Breast epithelium (tissue), 4 donors: ENCODE data around the gene ARPP19. TPM values are rescaled to one million over a fixed set of nuclear protein-coding genes. Genes with fewer than 3 reads are reported as not detected.

Source experiments
- DNase-seq, 2 donors: peaks; one replicate each; pipeline ENCODE4 v3.0.0-alpha.2; 2019; ENCODE audit warnings: low spot score in 2 of 2
- H3K27ac ChIP-seq, 2 donors: fragments of 200-600 bp; sonication (generic) in 1 of 2; one replicate each; pipeline ENCODE4 v1.5.1; 2016 to 2019; ENCODE audit warnings: mild to moderate bottlenecking in 1 of 2
- H3K27me3 ChIP-seq, 2 donors: fragments of 200-600 bp; sonication (generic) in 1 of 2; one replicate each; pipeline versions ENCODE4 v1.5.1 to v1.6.0; 2017 to 2019; ENCODE audit warnings: control low read depth in 1 of 2, mild to moderate bottlenecking in 1 of 2
- H3K36me3 ChIP-seq: fragments of 200-600 bp; one replicate; pipeline ENCODE4 v1.5.1; 2019
- H3K4me1 ChIP-seq, 2 donors: fragments of 200-600 bp; sonication (generic); one replicate each; pipeline ENCODE4 v1.5.1; 2016 to 2019; ENCODE audit warnings: control low read depth in 1 of 2
- H3K4me3 ChIP-seq, 3 donors: fragments of 200-600 bp; sonication (generic); 1 replicate in 2 of 3; 2 replicates in 1 of 3; pipeline ENCODE4 v1.5.1; 2016 to 2019; ENCODE audit warnings: mild to moderate bottlenecking in 3 of 3, moderate library complexity in 2 of 3
- H3K9me3 ChIP-seq, 2 donors: fragments of 200-600 bp; sonication (generic) in 1 of 2; one replicate each; pipeline ENCODE4 v1.5.1; 2016 to 2019; ENCODE audit warnings: control low read depth in 1 of 2
- CTCF ChIP-seq, 3 donors: fragments of 450-650 bp; IDR thresholded peaks; one replicate each; pipeline ENCODE4 v1.5.1; 2016 to 2017; ENCODE audit warnings: antibody characterized with exemption in 3 of 3, mild to moderate bottlenecking in 3 of 3, moderate library complexity in 3 of 3
- POLR2A ChIP-seq: fragments of 450-650 bp; IDR thresholded peaks from one replicate; pipeline ENCODE4 v1.6.1; 2016; ENCODE audit warnings: antibody characterized with exemption, mild to moderate bottlenecking, moderate library complexity
- POLR2AphosphoS5 ChIP-seq, 3 donors: sonication (generic); formaldehyde crosslinking; IDR thresholded peaks; one replicate each; pipeline ENCODE4 v1.6.1; 2017; ENCODE audit warnings: antibody characterized with exemption in 3 of 3
- intact Hi-C: fragments of 100-400 bp; cut with DNase I; formaldehyde crosslinking; loops from one replicate; pipeline ENCODE4 v1.15.1; 2023; ENCODE audit warnings: low total_unique reads
- total RNA-seq, 3 donors: library from RNA; depleted of rRNA; stranded (reverse); fragments of >200 nt; gene quantifications; one replicate each; pipeline ENCODE4 v1.1.0, GENCODE V29; 2016

The ARPP19 gene
- 100 to 1,000 TPM; 111 to 158 (median 151) TPM for total RNA-seq

GRCh38 chr15:52568601-52569585, at the start of gene ARPP19:
Gene ARPP19, minus strand, starts transcription at chr15:52569030. Its CDS starts 138 bp downstream, at chr15:52568892.
- H3K4me1 ChIP-seq = peaks cover 0 to 7% of the 10 kb centered on the region in 2 donors
- H3K27ac ChIP-seq = peak within 1 kb of the TSS; percentile 98
- H3K36me3 ChIP-seq = no peaks in the 10 kb centered on the region
- peak within 1 kb of the TSS; percentile 67 to 96 (median 85) for H3K4me3 ChIP-seq
- TF ChIP-seq POLR2AphosphoS5 (IDR thresholded peaks at IDR 0.05) (peak; percentile 57 to 85 (median 84)), POLR2A (peak; percentile 87), CTCF (IDR thresholded peaks at IDR 0.05) (no peak)
- intact Hi-C loops = no loop called here
- H3K27me3 ChIP-seq = no peaks in the 10 kb centered on the region
- no peaks in the 10 kb centered on the region for H3K9me3 ChIP-seq
- DNase-seq = peak; percentile 87 to 89

DNA sequence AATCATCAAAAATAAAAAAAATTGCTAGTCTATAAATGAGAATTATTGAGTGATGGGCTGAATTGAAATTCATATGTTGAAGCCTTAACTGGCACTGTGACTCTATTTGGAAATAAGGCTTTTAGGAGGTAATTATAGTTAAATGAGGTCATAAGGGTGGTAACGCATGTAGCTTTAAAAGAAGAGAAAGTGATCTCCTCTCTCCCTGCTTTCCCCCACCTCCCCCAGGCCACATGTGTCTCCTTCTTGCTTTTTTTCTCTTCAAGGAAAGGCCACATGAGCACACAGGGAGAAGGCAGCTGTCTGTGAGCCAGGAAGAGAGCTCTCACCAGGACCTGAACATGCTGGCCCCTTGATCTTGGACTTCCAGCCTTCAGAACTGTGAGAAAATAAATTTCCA, 48.2 kb upstream of the ARPP19 start:
- H3K4me3 ChIP-seq = no peak overlapping the region
- no peaks in the 10 kb centered on the region for H3K36me3 ChIP-seq
- intact Hi-C loops = no loop called here
- H3K9me3 ChIP-seq = no peaks in the 10 kb centered on the region
- H3K27me3 ChIP-seq = no peaks in the 10 kb centered on the region
- no peak for DNase-seq
- TF ChIP-seq POLR2AphosphoS5 (IDR thresholded peaks at IDR 0.05) (no peak), CTCF (IDR thresholded peaks at IDR 0.05) (no peak), POLR2A (no peak)
- no peaks in the 10 kb centered on the region for H3K4me1 ChIP-seq
- no peak overlapping the region for H3K27ac ChIP-seq

GRCh38 chr15:52615302-52615701, 46.5 kb upstream of the ARPP19 start:
- H3K36me3 ChIP-seq = no peaks in the 10 kb centered on the region
- H3K27me3 ChIP-seq = no peaks in the 10 kb centered on the region
- H3K9me3 ChIP-seq = no peaks in the 10 kb centered on the region
- TF ChIP-seq CTCF (IDR thresholded peaks at IDR 0.05) (no peak), POLR2AphosphoS5 (IDR thresholded peaks at IDR 0.05) (no peak), POLR2A (no peak)
- DNase-seq = no peak
- no peak overlapping the region for H3K4me3 ChIP-seq
- intact Hi-C loops = no loop called here
- H3K27ac ChIP-seq = no peak overlapping the region
- H3K4me1 ChIP-seq = no peaks in the 10 kb centered on the region

- Histone ChIP-seq H3K4me3 (no peak overlapping the region), H3K36me3 (peaks cover 4% of the 10 kb centered on the region), H3K4me1 (no peaks in the 10 kb centered on the region), H3K9me3 (no peaks in the 10 kb centered on the region), H3K27ac (no peak overlapping the region), H3K27me3 (no peaks in the 10 kb centered on the region)
- no peak for DNase-seq
- TF ChIP-seq POLR2AphosphoS5 (IDR thresholded peaks at IDR 0.05) = no peak
- no peak for TF ChIP-seq CTCF (IDR thresholded peaks at IDR 0.05)
- TF ChIP-seq POLR2A = no peak
- intact Hi-C loops = no loop called here
These were observed 40.8 kb upstream of the ARPP19 start for GRCh38 chr15:52609593-52609992.

- H3K9me3 ChIP-seq = no peaks in the 10 kb centered on the region
- no peak for DNase-seq
- TF ChIP-seq POLR2A = no peak
- TF ChIP-seq CTCF (IDR thresholded peaks at IDR 0.05) = no peak
- no peak for TF ChIP-seq POLR2AphosphoS5 (IDR thresholded peaks at IDR 0.05)
- no peak overlapping the region for H3K27ac ChIP-seq
- intact Hi-C loops = no loop called here
- H3K4me3 ChIP-seq = no peak overlapping the region
- no peaks in the 10 kb centered on the region for H3K4me1 ChIP-seq
- H3K27me3 ChIP-seq = no peaks in the 10 kb centered on the region
- H3K36me3 ChIP-seq = no peaks in the 10 kb centered on the region
These were observed 15.6 kb upstream of the ARPP19 start for GRCh38 chr15:52584414-52584813.
